ENCODE measurements around the gene MRPL51. TPM values are rescaled to one million over a fixed set of nuclear protein-coding genes. Genes with fewer than 3 reads are reported as not detected.

The MRPL51 gene
- total and polyA plus RNA-seq, 2 experiments from 2014 or later = 57.4 to 231 TPM

DNA sequence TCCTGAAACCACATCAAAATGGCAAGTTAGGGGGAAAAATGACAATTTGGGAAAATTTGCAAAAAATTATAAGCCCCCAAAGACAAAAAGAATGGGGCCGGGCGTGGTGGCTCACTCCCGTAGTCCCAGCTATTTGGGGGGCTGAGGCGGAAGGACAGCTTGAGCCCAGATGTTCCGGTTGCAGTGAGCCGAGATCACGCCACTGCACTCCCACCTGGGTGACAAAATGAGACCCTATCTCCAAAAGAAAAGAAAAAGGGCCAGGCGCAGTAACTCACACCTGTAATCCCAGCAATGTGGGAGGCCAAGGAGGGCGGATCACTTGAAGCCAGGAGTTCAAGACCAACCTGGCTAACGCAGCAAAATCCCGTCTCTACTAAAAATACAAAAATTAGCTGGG lies 20.6 kb downstream of the MRPL51 start:
- Histone ChIP-seq H4K20me1 (ENCODE audit: insufficient read depth, poor library complexity, severe bottlenecking) (no peaks in the 10 kb centered on the region), H3K4me2 (no peak overlapping the region), H3K79me2 (peaks cover 13% of the 10 kb centered on the region), H3K27ac (no peak overlapping the region), H3K36me3 (replicated peaks; ENCODE audit: insufficient read depth, low read depth) (no peaks in the 10 kb centered on the region), H3K9me2 (replicated peaks; ENCODE audit: insufficient read depth) (no peaks in the 10 kb centered on the region), H3K9me3 (ENCODE audit: low read depth) (no peaks in the 10 kb centered on the region), H2AFZ (no peak overlapping the region), H3K4me1 (ENCODE audit: insufficient read depth) (peaks cover 7% of the 10 kb centered on the region), H3K4me3 (no peak overlapping the region), H3K27me3 (no peaks in the 10 kb centered on the region)
- 86% methylated on average over 11 of the region's 11 CpGs for WGBS (ENCODE audit: low lambda C conversion rate, missing lambda C conversion rate)
- DNase-seq (ENCODE audit: low spot score) = no peak
- TF ChIP-seq EZH2 (IDR thresholded peaks at IDR 0.05; ENCODE audit: borderline replicate concordance) (no peak), EZH2phosphoT487 (IDR thresholded peaks at IDR 0.05; ENCODE audit: low read depth, severe bottlenecking, unreplicated experiment) (no peak)
- TF ChIP-seq, protein P1, sequence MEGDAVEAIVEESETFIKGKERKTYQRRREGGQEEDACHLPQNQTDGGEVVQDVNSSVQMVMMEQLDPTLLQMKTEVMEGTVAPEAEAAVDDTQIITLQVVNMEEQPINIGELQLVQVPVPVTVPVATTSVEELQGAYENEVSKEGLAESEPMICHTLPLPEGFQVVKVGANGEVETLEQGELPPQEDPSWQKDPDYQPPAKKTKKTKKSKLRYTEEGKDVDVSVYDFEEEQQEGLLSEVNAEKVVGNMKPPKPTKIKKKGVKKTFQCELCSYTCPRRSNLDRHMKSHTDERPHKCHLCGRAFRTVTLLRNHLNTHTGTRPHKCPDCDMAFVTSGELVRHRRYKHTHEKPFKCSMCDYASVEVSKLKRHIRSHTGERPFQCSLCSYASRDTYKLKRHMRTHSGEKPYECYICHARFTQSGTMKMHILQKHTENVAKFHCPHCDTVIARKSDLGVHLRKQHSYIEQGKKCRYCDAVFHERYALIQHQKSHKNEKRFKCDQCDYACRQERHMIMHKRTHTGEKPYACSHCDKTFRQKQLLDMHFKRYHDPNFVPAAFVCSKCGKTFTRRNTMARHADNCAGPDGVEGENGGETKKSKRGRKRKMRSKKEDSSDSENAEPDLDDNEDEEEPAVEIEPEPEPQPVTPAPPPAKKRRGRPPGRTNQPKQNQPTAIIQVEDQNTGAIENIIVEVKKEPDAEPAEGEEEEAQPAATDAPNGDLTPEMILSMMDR (IDR thresholded peaks at IDR 0.05; ENCODE audit: poor library complexity) = no peak

DNA sequence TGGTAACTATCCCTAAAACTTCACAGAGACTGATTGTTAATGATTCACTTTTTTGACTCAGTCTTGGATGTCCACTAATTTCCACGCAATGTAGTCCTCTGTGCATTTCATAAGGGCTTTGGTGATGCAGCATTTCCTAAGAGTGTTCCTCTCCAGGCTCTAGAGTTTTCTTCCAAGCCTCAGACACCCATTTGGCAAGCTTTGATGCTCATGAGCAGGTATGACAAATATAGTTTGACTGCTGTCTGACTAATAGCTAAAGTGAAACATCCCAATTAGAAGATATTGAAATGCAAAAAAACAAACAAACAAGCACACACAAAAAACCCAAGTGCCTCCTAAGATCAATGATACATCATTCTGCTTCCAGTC lies 21.1 kb downstream of the MRPL51 start:
- 94% methylated on average over 1 of the region's 1 CpG for WGBS (ENCODE audit: low lambda C conversion rate, missing lambda C conversion rate)
- Histone ChIP-seq H3K4me3 (no peak overlapping the region), H3K4me2 (no peak overlapping the region)

DNA sequence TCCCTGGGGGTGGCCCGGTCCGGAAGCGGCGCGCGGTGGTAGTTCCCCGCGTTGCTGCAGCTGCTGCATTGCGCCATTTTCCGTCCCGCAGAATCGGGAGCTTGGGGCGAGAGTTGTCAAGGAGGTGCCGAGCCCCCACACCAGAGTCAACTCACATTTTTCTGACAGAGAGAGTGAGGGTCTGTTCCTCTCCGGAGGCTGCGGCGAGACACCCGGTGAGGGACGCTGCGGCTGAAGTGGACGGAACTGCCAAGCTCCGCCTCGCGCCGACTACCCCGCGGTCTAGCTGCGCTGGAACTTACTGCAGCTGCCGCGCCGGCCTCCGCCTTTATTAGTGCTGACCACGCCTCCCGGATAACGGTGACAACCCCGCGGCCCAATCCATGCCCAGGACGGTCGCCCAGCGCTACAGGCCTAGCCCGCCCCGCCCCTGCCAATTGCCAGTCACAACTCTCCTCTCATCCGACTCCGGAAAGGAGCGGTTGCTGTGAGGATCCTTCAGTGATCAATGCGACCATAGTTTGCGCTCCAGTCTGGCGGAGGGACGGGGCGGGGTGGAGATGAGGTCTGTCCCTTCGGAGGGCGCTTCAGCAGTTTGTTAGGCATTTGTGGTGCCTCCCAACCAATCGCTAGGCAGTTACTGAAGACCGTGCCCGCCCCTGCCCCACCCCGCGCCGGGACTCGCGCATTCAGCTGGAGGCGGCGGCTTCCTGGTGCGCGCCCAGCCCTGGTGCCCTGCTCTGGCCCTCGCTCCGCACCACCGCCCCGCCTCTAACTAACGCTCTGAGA lies 22.5 kb downstream of the MRPL51 start, which contains the start of gene VAMP1:
Gene VAMP1, minus strand, starts transcription at position 303 of the 789 bp plus-strand sequence. Its CDS starts 146 bp downstream, at position 157.
- no peaks in the 10 kb centered on the region for H3K9me3 ChIP-seq (ENCODE audit: low read depth)
- under 1% methylated on average over 56 of the region's 69 CpGs for WGBS (ENCODE audit: low lambda C conversion rate, missing lambda C conversion rate)
- DNase-seq (ENCODE audit: low spot score) = peak; percentile 98
- no peaks in the 10 kb centered on the region for H4K20me1 ChIP-seq (ENCODE audit: insufficient read depth, poor library complexity, severe bottlenecking)
- peaks cover 13% of the 10 kb centered on the region for H3K79me2 ChIP-seq
- H2AFZ ChIP-seq = peak within 1 kb of the TSS; percentile 70
- H3K36me3 ChIP-seq (replicated peaks; ENCODE audit: insufficient read depth, low read depth) = no peaks in the 10 kb centered on the region
- peak within 1 kb of the TSS; percentile 97 for H3K4me2 ChIP-seq
- H3K4me1 ChIP-seq (ENCODE audit: insufficient read depth) = peaks cover 7% of the 10 kb centered on the region
- H3K4me3 ChIP-seq = peak within 1 kb of the TSS; percentile 77
- H3K27ac ChIP-seq = peak within 1 kb of the TSS; percentile 87
- no peaks in the 10 kb centered on the region for H3K9me2 ChIP-seq (replicated peaks; ENCODE audit: insufficient read depth)
- H3K27me3 ChIP-seq = no peaks in the 10 kb centered on the region
- TF ChIP-seq, protein P1 (IDR thresholded peaks at IDR 0.05; ENCODE audit: poor library complexity) = peak; percentile 3
- no peak for TF ChIP-seq EZH2phosphoT487 (IDR thresholded peaks at IDR 0.05; ENCODE audit: low read depth, severe bottlenecking, unreplicated experiment)
- TF ChIP-seq EZH2 (IDR thresholded peaks at IDR 0.05; ENCODE audit: borderline replicate concordance) = no peak

More for the DNA sequence above, 21.1 kb downstream of the MRPL51 start:
- peaks cover 13% of the 10 kb centered on the region for H3K79me2 ChIP-seq
- H3K9me2 ChIP-seq (replicated peaks; ENCODE audit: insufficient read depth) = no peaks in the 10 kb centered on the region
- H3K36me3 ChIP-seq (replicated peaks; ENCODE audit: insufficient read depth, low read depth) = no peaks in the 10 kb centered on the region
- TF ChIP-seq, protein P1 (IDR thresholded peaks at IDR 0.05; ENCODE audit: poor library complexity) = no peak
- H3K27me3 ChIP-seq = no peaks in the 10 kb centered on the region
- DNase-seq (ENCODE audit: low spot score) = no peak
- no peaks in the 10 kb centered on the region for H4K20me1 ChIP-seq (ENCODE audit: insufficient read depth, poor library complexity, severe bottlenecking)
- H3K4me1 ChIP-seq (ENCODE audit: insufficient read depth) = peaks cover 7% of the 10 kb centered on the region
- H3K27ac ChIP-seq = no peak overlapping the region
- no peaks in the 10 kb centered on the region for H3K9me3 ChIP-seq (ENCODE audit: low read depth)
- no peak overlapping the region for H2AFZ ChIP-seq
